Esophagus muscularis mucosa (tissue), 4 donors: ENCODE measurements around the gene ZNF672. TPM values are rescaled to one million over a fixed set of nuclear protein-coding genes. Genes with fewer than 3 reads are reported as not detected.

ENCODE experiments used
- DNase-seq: peaks from one replicate; pipeline ENCODE4 v3.0.0-alpha.2; 2017; ENCODE audit errors: extremely low spot score
- H3K27ac ChIP-seq, 4 donors: fragments of 200-600 bp; sonication (generic); replicated peaks in 1 of 4; 1 replicate in 3 of 4; 2 replicates in 1 of 4; pipeline ENCODE4 v1.5.1; 2016 to 2019; ENCODE audit warnings: mild to moderate bottlenecking in 1 of 4
- H3K27me3 ChIP-seq, 4 donors: fragments of 200-600 bp; sonication (generic); one replicate each; pipeline versions ENCODE4 v1.5.1 to v1.6.0; 2016 to 2019
- H3K36me3 ChIP-seq, 4 donors: fragments of 200-600 bp; sonication (generic); one replicate each; pipeline ENCODE4 v1.5.1; 2016 to 2019
- H3K4me1 ChIP-seq, 4 donors: fragments of 200-600 bp; sonication (generic); one replicate each; pipeline ENCODE4 v1.5.1; 2016 to 2019
- H3K4me3 ChIP-seq, 4 donors: fragments of 200-600 bp; sonication (generic); 1 replicate in 2 of 4; 2 replicates in 2 of 4; pipeline ENCODE4 v1.5.1; 2016 to 2019; ENCODE audit warnings: mild to moderate bottlenecking in 4 of 4, moderate library complexity in 1 of 4
- H3K9me3 ChIP-seq, 4 donors: fragments of 200-600 bp; sonication (generic); 1 replicate in 3 of 4; 2 replicates in 1 of 4; pipeline ENCODE4 v1.5.1; 2016 to 2019
- CTCF ChIP-seq, 3 experiments: fragments of 200-600 bp in 2 of 3; fragments of 450-650 bp in 1 of 3; sonication (generic) in 2 of 3; IDR thresholded peaks; one replicate each; pipeline ENCODE4 v1.5.1; 2017 to 2019; ENCODE audit warnings: antibody characterized with exemption in 3 of 3, mild to moderate bottlenecking in 2 of 3, moderate library complexity in 1 of 3
- EP300 ChIP-seq: sonication (generic); formaldehyde crosslinking; IDR thresholded peaks from one replicate; pipeline ENCODE4 v1.6.1; 2017; ENCODE audit warnings: antibody characterized with exemption
- POLR2A ChIP-seq: fragments of 450-650 bp; IDR thresholded peaks from one replicate; pipeline ENCODE4 v1.6.1; 2017; ENCODE audit warnings: antibody characterized with exemption, moderate library complexity, mild to moderate bottlenecking, low read depth
- POLR2AphosphoS5 ChIP-seq, 2 donors: sonication (generic); formaldehyde crosslinking; IDR thresholded peaks; one replicate each; pipeline ENCODE4 v1.6.1; 2017; ENCODE audit warnings: antibody characterized with exemption in 2 of 2
- WGBS: methylation state at CpG from one replicate; pipeline ENCODE4 v1.1.5; 2018; 5-methylcytosine and 5-hydroxymethylcytosine counted together
- intact Hi-C: fragments of 100-400 bp; cut with DNase I; formaldehyde crosslinking; loops from one replicate; pipeline ENCODE4 v1.15.1; 2023
- total RNA-seq, 4 donors: library from RNA; depleted of rRNA; stranded (reverse); fragments of >200 nt; gene quantifications; one replicate each; pipeline versions ENCODE4 v1.1.0 to v1.2.1, GENCODE V29; 2016

Gene ZNF672
- total RNA-seq, 4 donors from 2014 or later = 30.3 to 46.4 (median 39.3) TPM

- peaks cover 34 to 49% (median 44%) of the 10 kb centered on the region in 4 donors for H3K36me3 ChIP-seq
- peaks cover 44 to 47% (median 46%) of the 10 kb centered on the region in 4 donors for H3K4me1 ChIP-seq
- no peaks in the 10 kb centered on the region for H3K9me3 ChIP-seq
- TF ChIP-seq CTCF (IDR thresholded peaks at IDR 0.05) = no peak
- no peak overlapping the region for H3K4me3 ChIP-seq
- H3K27me3 ChIP-seq = no peaks in the 10 kb centered on the region
- intact Hi-C loops = no loop called here
- DNase-seq = no peak
- WGBS = 90% methylated on average over 3 of the region's 3 CpGs
- peak overlapping the region in 1 of 4 donors; percentile 72 for H3K27ac ChIP-seq
Observed at GRCh38 chr1:248843687-248844086, 5.7 kb downstream of the ZNF672 start.

- H3K9me3 ChIP-seq = no peaks in the 10 kb centered on the region
Observed at GRCh38 chr1:248844526-248844925, 6.5 kb downstream of the ZNF672 start.

GRCh38 chr1:248847181-248847955 is 9.3 kb downstream of the ZNF672 start:
- peaks cover 9 to 14% (median 11%) of the 10 kb centered on the region in 4 donors for H3K4me1 ChIP-seq
- H3K9me3 ChIP-seq = no peaks in the 10 kb centered on the region
- H3K27me3 ChIP-seq = no peaks in the 10 kb centered on the region
- no peak overlapping the region for H3K4me3 ChIP-seq
- peaks cover 44 to 82% (median 77%) of the 10 kb centered on the region in 4 donors for H3K36me3 ChIP-seq
- no peak for DNase-seq
- intact Hi-C loops = no loop called here
- WGBS = 90% methylated on average over 65 of the region's 76 CpGs
- no peak overlapping the region for H3K27ac ChIP-seq
- TF ChIP-seq POLR2A (no peak), POLR2AphosphoS5 (IDR thresholded peaks at IDR 0.05) (no peak), EP300 (no peak), CTCF (IDR thresholded peaks at IDR 0.05) (no peak)

More at GRCh38 chr1:248844526-248844925, 6.5 kb downstream of the ZNF672 start:
- no peak overlapping the region for H3K4me3 ChIP-seq
- no peak overlapping the region for H3K27ac ChIP-seq
- DNase-seq = no peak
- no peak for TF ChIP-seq POLR2A
- no peak for TF ChIP-seq POLR2AphosphoS5 (IDR thresholded peaks at IDR 0.05)
- TF ChIP-seq CTCF (IDR thresholded peaks at IDR 0.05) = no peak
- no peak for TF ChIP-seq EP300
- H3K27me3 ChIP-seq = no peaks in the 10 kb centered on the region
- peaks cover 40 to 57% (median 53%) of the 10 kb centered on the region in 4 donors for H3K36me3 ChIP-seq
- H3K4me1 ChIP-seq = peaks cover 38 to 42% (median 40%) of the 10 kb centered on the region in 4 donors
- 95% methylated on average over 8 of the region's 8 CpGs for WGBS
- intact Hi-C loops = no loop called here

- peaks cover 3 to 7% (median 5%) of the 10 kb centered on the region in 4 donors for H3K4me1 ChIP-seq
- H3K27ac ChIP-seq = no peak overlapping the region
- DNase-seq = no peak
- WGBS = 97% methylated on average over 30 of the region's 72 CpGs
- no peaks in the 10 kb centered on the region for H3K9me3 ChIP-seq
- TF ChIP-seq POLR2AphosphoS5 (IDR thresholded peaks at IDR 0.05) (no peak), CTCF (IDR thresholded peaks at IDR 0.05) (no peak), POLR2A (no peak), EP300 (no peak)
- H3K36me3 ChIP-seq = peaks cover 44 to 78% (median 77%) of the 10 kb centered on the region in 4 donors
- H3K27me3 ChIP-seq = no peaks in the 10 kb centered on the region
- intact Hi-C loops = no loop called here
- H3K4me3 ChIP-seq = no peak overlapping the region
Observed at GRCh38 chr1:248847956-248848561, 10.0 kb downstream of the ZNF672 start.
